GM12878 (cell line): ENCODE measurements around the gene HRNR. TPM values are rescaled to one million over a fixed set of nuclear protein-coding genes. Genes with fewer than 3 reads are reported as not detected.

Experiments used
- polyA plus RNA-seq, 11 experiments: library from polyadenylated mRNA; depleted of rRNA in 4 of 11; unstranded in 6 of 11; stranded (reverse) in 5 of 11; fragments of >200 nt; fragmentation: Nextera tagmentation in 4 of 11; fragmentation: Illumina TruSeq in 1 of 11; extraction: Ambion mirVana in 4 of 11; extraction: Trizol in 1 of 11; gene quantifications; 1 replicate in 1 of 11; 2 replicates in 10 of 11; pipeline versions ENCODE4 v1.2.1 to v1.2.3, GENCODE V29; 2011 to 2016; ENCODE audit warnings: inconsistent platforms in 2 of 11, missing spikeins in 2 of 11, low read depth in 1 of 11
- total RNA-seq, 4 experiments: library from RNA; depleted of rRNA in 3 of 4; stranded (reverse); fragments of >200 nt in 3 of 4; fragmentation: Illumina TruSeq in 1 of 4; extraction: Trizol in 1 of 4; gene quantifications; 2 replicates each; pipeline versions ENCODE4 v1.2.1 to v1.2.3, GENCODE V29; 2013 to 2021

The HRNR gene
- total and polyA plus RNA-seq, 10 of the 15 experiments (the other 5 are each of a cell fraction or from before 2014, with no cell fraction given), result not detected

Other genes with a start within 250 kb of the HRNR start
Only the 7 nearest of the 8 such genes appear.
- gene S100A11, start 187.2 kb downstream of the HRNR start, total RNA-seq (2014; rRNA removed), result 31.6 and 33.6 TPM in 2 replicates
- gene S100A11, start 187.2 kb downstream of the HRNR start, total RNA-seq (2014; rRNA removed; fragmentation: Illumina TruSeq; extraction: Trizol), result 23.7 and 30.0 TPM in 2 replicates
- 27.9 and 29.1 TPM in 2 replicates for gene S100A11, start 187.2 kb downstream of the HRNR start, total RNA-seq (2021)
- gene S100A11, start 187.2 kb downstream of the HRNR start, polyA plus RNA-seq (2011; rRNA removed), result 8.3 and 9.0 TPM in 2 replicates
- gene S100A11, start 187.2 kb downstream of the HRNR start, polyA plus RNA-seq (2014; fragmentation: Illumina TruSeq; extraction: Trizol), result 58.6 and 76.9 TPM in 2 replicates
- 100 to 1,000 TPM in 1 of 2 experiments, 10 to 100 TPM in 1; 98.4 to 134 TPM for gene S100A11, start 187.2 kb downstream of the HRNR start, polyA plus RNA-seq (2014; fragmentation: Nextera tagmentation; extraction: Ambion mirVana)
- 49.1 and 49.6 TPM in 2 replicates for gene S100A11, start 187.2 kb downstream of the HRNR start, polyA plus RNA-seq (2014; rRNA removed)
- gene S100A11, start 187.2 kb downstream of the HRNR start, polyA plus RNA-seq (2016; fragmentation: Nextera tagmentation; extraction: Ambion mirVana), result 10 to 100 TPM; 76.2 to 85.8 TPM
- gene TCHHL1, start 135.1 kb downstream of the HRNR start, total RNA-seq (2014; rRNA removed), result not detected in 2 replicates
- not detected in 2 replicates for gene TCHHL1, start 135.1 kb downstream of the HRNR start, total RNA-seq (2014; rRNA removed; fragmentation: Illumina TruSeq; extraction: Trizol)
- gene TCHHL1, start 135.1 kb downstream of the HRNR start, total RNA-seq (2021), result not detected in 2 replicates
- not detected in 2 replicates for gene TCHHL1, start 135.1 kb downstream of the HRNR start, polyA plus RNA-seq (2011; rRNA removed)
- not detected in 2 replicates for gene TCHHL1, start 135.1 kb downstream of the HRNR start, polyA plus RNA-seq (2014; fragmentation: Illumina TruSeq; extraction: Trizol)
- not detected for gene TCHHL1, start 135.1 kb downstream of the HRNR start, polyA plus RNA-seq (2014; fragmentation: Nextera tagmentation; extraction: Ambion mirVana)
- gene TCHHL1, start 135.1 kb downstream of the HRNR start, polyA plus RNA-seq (2014; rRNA removed), result not detected in 2 replicates
- gene TCHHL1, start 135.1 kb downstream of the HRNR start, polyA plus RNA-seq (2016; fragmentation: Nextera tagmentation; extraction: Ambion mirVana), result not detected
- not detected in 2 replicates for gene TCHH, start 108.7 kb downstream of the HRNR start, total RNA-seq (2014; rRNA removed)
- not detected in 2 replicates for gene TCHH, start 108.7 kb downstream of the HRNR start, total RNA-seq (2014; rRNA removed; fragmentation: Illumina TruSeq; extraction: Trizol)
- gene TCHH, start 108.7 kb downstream of the HRNR start, total RNA-seq (2021), result not detected in 2 replicates
- gene TCHH, start 108.7 kb downstream of the HRNR start, polyA plus RNA-seq (2011; rRNA removed), result not detected in 2 replicates
- gene TCHH, start 108.7 kb downstream of the HRNR start, polyA plus RNA-seq (2014; fragmentation: Illumina TruSeq; extraction: Trizol), result not detected in 2 replicates
- not detected for gene TCHH, start 108.7 kb downstream of the HRNR start, polyA plus RNA-seq (2014; fragmentation: Nextera tagmentation; extraction: Ambion mirVana)
- 0.01 TPM in 1 of 2 replicates, not detected in the other for gene TCHH, start 108.7 kb downstream of the HRNR start, polyA plus RNA-seq (2014; rRNA removed)
- not detected for gene TCHH, start 108.7 kb downstream of the HRNR start, polyA plus RNA-seq (2016; fragmentation: Nextera tagmentation; extraction: Ambion mirVana)
- not detected in 2 replicates for gene RPTN, start 65.0 kb downstream of the HRNR start, total RNA-seq (2014; rRNA removed)
- not detected in 2 replicates for gene RPTN, start 65.0 kb downstream of the HRNR start, total RNA-seq (2014; rRNA removed; fragmentation: Illumina TruSeq; extraction: Trizol)
- gene RPTN, start 65.0 kb downstream of the HRNR start, total RNA-seq (2021), result not detected in 2 replicates
- not detected in 2 replicates for gene RPTN, start 65.0 kb downstream of the HRNR start, polyA plus RNA-seq (2011; rRNA removed)
- gene RPTN, start 65.0 kb downstream of the HRNR start, polyA plus RNA-seq (2014; fragmentation: Illumina TruSeq; extraction: Trizol), result not detected in 2 replicates
- not detected for gene RPTN, start 65.0 kb downstream of the HRNR start, polyA plus RNA-seq (2014; fragmentation: Nextera tagmentation; extraction: Ambion mirVana)
- not detected in 2 replicates for gene RPTN, start 65.0 kb downstream of the HRNR start, polyA plus RNA-seq (2014; rRNA removed)
- not detected for gene RPTN, start 65.0 kb downstream of the HRNR start, polyA plus RNA-seq (2016; fragmentation: Nextera tagmentation; extraction: Ambion mirVana)
- gene FLG, start 101.0 kb upstream of the HRNR start, total RNA-seq (2014; rRNA removed), result not detected in 2 replicates
- not detected in 2 replicates for gene FLG, start 101.0 kb upstream of the HRNR start, total RNA-seq (2014; rRNA removed; fragmentation: Illumina TruSeq; extraction: Trizol)
- not detected in 2 replicates for gene FLG, start 101.0 kb upstream of the HRNR start, total RNA-seq (2021)
- gene FLG, start 101.0 kb upstream of the HRNR start, polyA plus RNA-seq (2011; rRNA removed), result not detected in 2 replicates
- not detected in 2 replicates for gene FLG, start 101.0 kb upstream of the HRNR start, polyA plus RNA-seq (2014; fragmentation: Illumina TruSeq; extraction: Trizol)
- gene FLG, start 101.0 kb upstream of the HRNR start, polyA plus RNA-seq (2014; fragmentation: Nextera tagmentation; extraction: Ambion mirVana), result not detected
- not detected in 2 replicates for gene FLG, start 101.0 kb upstream of the HRNR start, polyA plus RNA-seq (2014; rRNA removed)
- not detected for gene FLG, start 101.0 kb upstream of the HRNR start, polyA plus RNA-seq (2016; fragmentation: Nextera tagmentation; extraction: Ambion mirVana)
- gene FLG2, start 135.8 kb upstream of the HRNR start, total RNA-seq (2014; rRNA removed), result not detected in 2 replicates
- not detected in 2 replicates for gene FLG2, start 135.8 kb upstream of the HRNR start, total RNA-seq (2014; rRNA removed; fragmentation: Illumina TruSeq; extraction: Trizol)
- not detected in 2 replicates for gene FLG2, start 135.8 kb upstream of the HRNR start, total RNA-seq (2021)
- not detected in 2 replicates for gene FLG2, start 135.8 kb upstream of the HRNR start, polyA plus RNA-seq (2011; rRNA removed)
- not detected in 2 replicates for gene FLG2, start 135.8 kb upstream of the HRNR start, polyA plus RNA-seq (2014; fragmentation: Illumina TruSeq; extraction: Trizol)
- gene FLG2, start 135.8 kb upstream of the HRNR start, polyA plus RNA-seq (2014; fragmentation: Nextera tagmentation; extraction: Ambion mirVana), result not detected
- gene FLG2, start 135.8 kb upstream of the HRNR start, polyA plus RNA-seq (2014; rRNA removed), result not detected in 2 replicates
- gene FLG2, start 135.8 kb upstream of the HRNR start, polyA plus RNA-seq (2016; fragmentation: Nextera tagmentation; extraction: Ambion mirVana), result not detected
- not detected in 2 replicates for gene CRNN, start 190.1 kb upstream of the HRNR start, total RNA-seq (2014; rRNA removed)
- gene CRNN, start 190.1 kb upstream of the HRNR start, total RNA-seq (2014; rRNA removed; fragmentation: Illumina TruSeq; extraction: Trizol), result not detected in 2 replicates
- gene CRNN, start 190.1 kb upstream of the HRNR start, total RNA-seq (2021), result not detected in 2 replicates
- not detected in 2 replicates for gene CRNN, start 190.1 kb upstream of the HRNR start, polyA plus RNA-seq (2011; rRNA removed)
- gene CRNN, start 190.1 kb upstream of the HRNR start, polyA plus RNA-seq (2014; fragmentation: Illumina TruSeq; extraction: Trizol), result not detected in 2 replicates
- not detected for gene CRNN, start 190.1 kb upstream of the HRNR start, polyA plus RNA-seq (2014; fragmentation: Nextera tagmentation; extraction: Ambion mirVana)
- gene CRNN, start 190.1 kb upstream of the HRNR start, polyA plus RNA-seq (2014; rRNA removed), result not detected in 2 replicates
- not detected for gene CRNN, start 190.1 kb upstream of the HRNR start, polyA plus RNA-seq (2016; fragmentation: Nextera tagmentation; extraction: Ambion mirVana)